ENCODE data around the gene CHAF1A.

CHAF1A gene

GRCh38 chr19:4376028-4376670 is 26.3 kb upstream of the CHAF1A start:
- DNase-seq (ENCODE audit: low read depth) = no peak
- TF ChIP-seq, protein P1, sequence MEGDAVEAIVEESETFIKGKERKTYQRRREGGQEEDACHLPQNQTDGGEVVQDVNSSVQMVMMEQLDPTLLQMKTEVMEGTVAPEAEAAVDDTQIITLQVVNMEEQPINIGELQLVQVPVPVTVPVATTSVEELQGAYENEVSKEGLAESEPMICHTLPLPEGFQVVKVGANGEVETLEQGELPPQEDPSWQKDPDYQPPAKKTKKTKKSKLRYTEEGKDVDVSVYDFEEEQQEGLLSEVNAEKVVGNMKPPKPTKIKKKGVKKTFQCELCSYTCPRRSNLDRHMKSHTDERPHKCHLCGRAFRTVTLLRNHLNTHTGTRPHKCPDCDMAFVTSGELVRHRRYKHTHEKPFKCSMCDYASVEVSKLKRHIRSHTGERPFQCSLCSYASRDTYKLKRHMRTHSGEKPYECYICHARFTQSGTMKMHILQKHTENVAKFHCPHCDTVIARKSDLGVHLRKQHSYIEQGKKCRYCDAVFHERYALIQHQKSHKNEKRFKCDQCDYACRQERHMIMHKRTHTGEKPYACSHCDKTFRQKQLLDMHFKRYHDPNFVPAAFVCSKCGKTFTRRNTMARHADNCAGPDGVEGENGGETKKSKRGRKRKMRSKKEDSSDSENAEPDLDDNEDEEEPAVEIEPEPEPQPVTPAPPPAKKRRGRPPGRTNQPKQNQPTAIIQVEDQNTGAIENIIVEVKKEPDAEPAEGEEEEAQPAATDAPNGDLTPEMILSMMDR (IDR thresholded peaks at IDR 0.05; ENCODE audit: low read depth, low read length, missing control alignments) = no peak
- H3K4me3 ChIP-seq (ENCODE audit: low read depth, low read length) = peak overlapping the region; percentile 41

DNA sequence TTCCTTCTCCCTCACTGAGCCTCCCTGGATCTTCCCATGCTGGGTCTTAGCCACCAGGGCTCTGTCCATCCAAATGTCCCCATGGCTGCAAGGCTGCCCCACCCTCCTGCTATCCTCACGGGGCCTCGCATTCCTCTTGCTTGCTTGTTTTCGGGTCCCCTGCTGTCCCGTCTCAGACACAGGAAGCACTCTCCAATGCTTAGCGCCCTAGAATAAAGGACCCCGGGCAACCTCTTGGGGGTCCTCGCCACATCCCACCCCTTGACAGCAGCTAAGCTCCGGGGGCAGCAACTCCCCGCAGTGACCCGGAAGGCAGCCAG is 25.8 kb upstream of the CHAF1A start:
- no peak for DNase-seq (ENCODE audit: low read depth)
- TF ChIP-seq, protein P1 (IDR thresholded peaks at IDR 0.05; ENCODE audit: low read depth, low read length, missing control alignments) = no peak
- peak overlapping the region; percentile 41; the same call in 1 of the 2 replicates for H3K4me3 ChIP-seq (ENCODE audit: low read depth, low read length)

GRCh38 chr19:4376991-4377781 is 25.3 kb upstream of the CHAF1A start:
- no peak for DNase-seq (ENCODE audit: low read depth)
- peak overlapping the region; percentile 41; the same call in 1 of the 2 replicates for H3K4me3 ChIP-seq (ENCODE audit: low read depth, low read length)
- TF ChIP-seq, protein P1 (IDR thresholded peaks at IDR 0.05; ENCODE audit: low read depth, low read length, missing control alignments) = no peak

- H3K4me3 ChIP-seq (ENCODE audit: low read depth, low read length) = peak overlapping the region; percentile 30
- DNase-seq (ENCODE audit: low read depth) = no peak
- TF ChIP-seq, protein P1 (IDR thresholded peaks at IDR 0.05; ENCODE audit: low read depth, low read length, missing control alignments) = no peak
These were observed 23.6 kb upstream of the CHAF1A start for GRCh38 chr19:4378886-4379285.

DNA sequence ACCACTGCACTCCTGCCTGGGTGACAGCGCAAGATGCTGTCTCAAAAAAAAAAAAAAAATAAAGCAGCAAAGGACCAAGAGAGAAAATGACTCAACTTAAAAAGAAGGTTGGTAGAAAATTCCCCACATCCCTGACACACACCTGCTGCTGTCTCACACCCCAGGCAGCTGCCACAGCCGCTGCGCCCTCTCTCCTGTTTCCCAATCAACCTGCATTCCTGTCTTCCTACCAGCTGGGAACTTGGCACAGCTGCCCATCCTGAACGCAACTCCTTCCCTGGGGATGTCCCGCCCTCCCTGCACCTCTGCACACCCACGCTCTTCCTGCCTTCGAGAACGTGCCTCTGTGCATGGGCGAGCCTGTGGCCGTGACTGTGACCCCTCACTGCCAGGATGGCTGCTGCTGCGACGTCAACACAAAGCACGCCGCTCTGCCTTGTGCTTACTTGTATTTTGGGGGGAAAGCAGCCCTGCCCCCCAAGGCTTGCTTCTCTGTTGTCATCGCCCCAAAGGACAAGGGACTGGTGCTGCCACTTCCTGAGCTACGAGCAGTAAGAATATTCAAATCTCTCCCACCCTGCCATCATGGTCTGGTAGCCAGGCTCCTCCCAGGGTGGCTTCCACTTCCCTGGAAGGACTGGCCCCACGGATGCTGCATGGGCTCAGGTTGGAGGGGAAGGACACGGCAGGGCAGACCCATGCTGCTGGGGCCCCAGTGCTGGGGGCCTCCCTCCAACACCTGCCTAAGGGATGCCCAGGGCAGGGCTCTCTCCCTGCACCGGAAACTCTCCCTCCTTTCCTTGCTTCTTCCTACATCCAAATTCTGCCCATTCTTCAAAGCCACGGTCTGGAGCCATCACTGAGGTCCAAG is 22.8 kb upstream of the CHAF1A start:
- DNase-seq (ENCODE audit: low read depth) = no peak
- TF ChIP-seq, protein P1 (IDR thresholded peaks at IDR 0.05; ENCODE audit: low read depth, low read length, missing control alignments) = no peak
- peak overlapping the region; percentile 30 for H3K4me3 ChIP-seq (ENCODE audit: low read depth, low read length)

- peak overlapping the region; percentile 30 for H3K4me3 ChIP-seq (ENCODE audit: low read depth, low read length)
- TF ChIP-seq, protein P1 (IDR thresholded peaks at IDR 0.05; ENCODE audit: low read depth, low read length, missing control alignments) = no peak
- DNase-seq (ENCODE audit: low read depth) = no peak
These were observed 22.1 kb upstream of the CHAF1A start for GRCh38 chr19:4380254-4380727.
